Stimulated activated CD8-positive, alpha-beta memory T cell treated with anti-CD3 and anti-CD28 coated beads, Interleukin-15, amount 100 ng/mL, for 24 hours (primary cell): Measurements from ENCODE around the gene SLC25A44.

Source experiments
- DNase-seq: peaks from one replicate; pipeline ENCODE4 v3.0.0-alpha.2; 2020; ENCODE audit warnings: low read depth

SLC25A44 gene, protein sequence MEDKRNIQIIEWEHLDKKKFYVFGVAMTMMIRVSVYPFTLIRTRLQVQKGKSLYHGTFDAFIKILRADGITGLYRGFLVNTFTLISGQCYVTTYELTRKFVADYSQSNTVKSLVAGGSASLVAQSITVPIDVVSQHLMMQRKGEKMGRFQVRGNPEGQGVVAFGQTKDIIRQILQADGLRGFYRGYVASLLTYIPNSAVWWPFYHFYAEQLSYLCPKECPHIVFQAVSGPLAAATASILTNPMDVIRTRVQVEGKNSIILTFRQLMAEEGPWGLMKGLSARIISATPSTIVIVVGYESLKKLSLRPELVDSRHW

DNA sequence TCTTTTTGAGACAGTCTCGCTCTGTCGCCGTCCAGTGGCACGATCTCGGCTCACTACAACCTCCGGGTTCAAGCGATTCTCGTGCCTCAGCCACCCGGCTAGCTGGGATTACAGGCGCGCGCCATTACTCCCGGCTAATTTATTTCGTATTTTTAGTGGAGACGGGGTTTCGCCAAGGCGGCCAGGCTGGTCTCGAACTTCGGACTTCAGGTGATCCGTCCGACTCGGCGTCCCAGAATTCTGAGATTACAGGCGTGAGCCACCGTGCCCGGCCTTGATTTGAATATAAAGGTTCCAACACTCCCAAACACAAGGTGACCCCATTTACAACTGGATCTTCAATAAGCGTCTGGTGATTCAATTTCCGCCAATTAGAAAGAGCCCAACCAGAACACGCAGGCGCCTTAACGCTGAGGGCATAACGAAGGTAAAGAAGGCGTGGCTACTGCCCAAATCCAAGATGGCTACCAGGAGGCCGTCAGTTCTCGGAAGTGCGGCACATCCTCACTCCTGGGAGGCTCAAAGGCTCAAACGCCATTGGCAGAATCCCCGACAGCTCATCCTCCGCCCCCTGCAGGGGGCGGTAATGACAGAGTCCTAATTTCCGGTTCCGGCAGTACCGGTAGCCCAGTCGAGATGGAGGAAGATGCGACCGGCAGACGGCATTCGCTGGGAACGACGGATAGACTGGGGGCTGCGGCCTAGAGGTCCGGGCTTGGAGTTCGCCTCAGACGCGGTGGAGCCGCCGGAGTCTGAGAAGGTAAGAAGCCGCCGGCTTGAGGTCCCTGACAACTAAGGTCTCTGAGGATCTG, at the start of gene SLC25A44:
TSS of gene SLC25A44 (plus strand) at position 617 of the 812 bp plus-strand sequence. CDS start 5,744 bp downstream, outside the sequence.
- DNase-seq: peak; percentile 83

DNA sequence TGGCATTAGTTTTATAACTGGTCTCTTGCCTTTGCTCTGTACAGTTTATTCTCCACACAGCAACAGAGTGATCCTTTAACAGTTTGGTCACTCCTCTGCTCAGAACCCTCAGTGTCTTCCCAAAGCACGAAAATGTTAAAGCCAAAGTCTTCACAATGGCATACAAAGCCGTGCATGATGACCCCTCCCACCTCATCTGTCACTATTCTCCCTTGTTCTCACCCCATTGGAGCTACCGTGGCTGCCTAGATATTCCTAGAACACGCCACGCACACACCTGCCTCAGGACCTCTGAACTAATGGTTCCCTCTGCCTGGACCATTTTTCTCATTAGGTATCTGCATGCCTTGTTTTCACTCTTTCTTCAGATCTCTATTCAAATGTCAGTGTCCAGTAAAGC, 49.2 kb upstream of the SLC25A44 start:
- no peak for DNase-seq

DNA sequence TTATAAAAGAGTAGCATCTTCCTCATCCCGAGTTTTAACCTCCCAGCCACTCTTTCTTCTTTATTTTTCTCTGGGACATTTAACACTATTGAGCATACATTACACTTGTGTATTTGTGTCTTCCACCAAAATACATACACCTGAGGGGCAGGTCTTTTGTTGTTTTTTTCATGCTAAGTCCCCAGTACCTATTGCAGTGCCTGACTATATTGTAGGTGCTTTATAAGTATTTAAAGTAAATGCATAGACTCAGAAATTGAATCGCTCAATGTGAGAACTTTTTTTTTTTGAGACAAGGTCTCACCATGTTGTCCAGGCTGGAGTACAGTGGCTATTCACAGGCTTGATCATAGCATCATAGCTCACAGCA, 48.3 kb upstream of the SLC25A44 start:
- no peak for DNase-seq

DNA sequence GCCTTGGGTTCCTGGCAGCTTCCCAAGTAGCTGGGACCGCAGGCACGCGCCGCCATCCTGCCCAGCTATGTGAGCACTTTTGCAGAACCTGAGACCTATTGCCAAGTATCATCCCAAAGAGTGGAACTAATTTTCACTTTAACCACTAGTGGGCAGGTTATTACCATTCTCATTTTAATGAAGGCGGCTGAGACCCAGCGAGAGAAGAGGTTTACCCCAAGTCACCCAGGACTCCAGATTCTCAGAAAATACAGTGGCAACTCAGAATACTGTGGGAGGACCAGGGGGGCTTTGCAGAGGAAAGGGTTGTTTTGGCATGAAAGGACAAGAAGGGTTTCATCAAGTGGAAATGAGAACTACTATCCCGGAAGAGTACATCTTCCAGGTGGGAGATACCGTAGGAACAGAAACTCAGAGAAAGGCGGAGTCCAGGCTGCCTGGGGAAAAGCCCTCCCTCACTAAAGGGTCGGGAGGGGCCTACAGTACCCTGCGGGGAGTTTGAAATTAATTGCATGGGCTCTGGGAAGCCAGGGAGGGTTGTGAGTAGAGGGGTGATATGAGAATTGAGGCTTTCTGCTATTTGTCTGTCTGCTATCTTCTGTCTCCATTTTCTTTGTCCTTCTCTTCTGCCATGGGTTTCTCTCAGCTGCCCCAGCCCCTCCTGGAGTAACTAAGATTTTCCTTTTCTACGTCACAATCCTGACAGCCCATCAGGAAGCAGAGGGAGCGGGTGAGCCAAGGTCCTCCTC, 47.7 kb upstream of the SLC25A44 start:
- no peak for DNase-seq

DNA sequence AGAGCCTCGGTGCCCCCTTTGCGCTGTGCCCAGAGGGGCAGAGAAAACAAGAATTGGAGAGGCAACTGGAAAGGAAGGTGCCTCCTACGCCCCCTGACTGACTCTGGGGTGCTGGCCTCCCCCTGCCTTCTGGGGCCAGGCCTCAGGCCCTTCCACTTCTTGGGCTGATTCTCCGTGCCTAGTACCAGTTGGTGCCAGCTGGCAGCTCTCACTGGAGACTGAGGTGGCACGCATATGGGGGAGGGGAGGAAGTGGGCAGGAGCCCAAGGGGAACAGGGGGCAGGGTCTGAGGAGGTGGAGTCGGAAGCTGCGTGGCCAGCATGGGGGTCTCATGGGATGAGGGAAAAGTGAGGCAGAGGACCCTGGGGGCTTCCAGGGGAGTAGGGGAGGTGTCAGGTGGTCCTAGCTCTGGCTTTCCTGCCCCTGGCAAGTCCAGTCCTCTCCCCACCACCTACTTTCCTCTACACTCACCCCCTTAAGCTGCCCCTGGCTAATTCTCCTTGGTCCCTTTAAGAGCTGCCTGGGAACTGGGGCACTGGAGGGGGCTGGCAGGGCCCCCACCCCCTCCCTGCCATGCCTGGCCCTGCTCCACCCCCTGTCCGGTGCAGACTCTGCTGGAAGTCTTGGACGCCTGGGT, 47.0 kb upstream of the SLC25A44 start:
- no peak for DNase-seq

DNA sequence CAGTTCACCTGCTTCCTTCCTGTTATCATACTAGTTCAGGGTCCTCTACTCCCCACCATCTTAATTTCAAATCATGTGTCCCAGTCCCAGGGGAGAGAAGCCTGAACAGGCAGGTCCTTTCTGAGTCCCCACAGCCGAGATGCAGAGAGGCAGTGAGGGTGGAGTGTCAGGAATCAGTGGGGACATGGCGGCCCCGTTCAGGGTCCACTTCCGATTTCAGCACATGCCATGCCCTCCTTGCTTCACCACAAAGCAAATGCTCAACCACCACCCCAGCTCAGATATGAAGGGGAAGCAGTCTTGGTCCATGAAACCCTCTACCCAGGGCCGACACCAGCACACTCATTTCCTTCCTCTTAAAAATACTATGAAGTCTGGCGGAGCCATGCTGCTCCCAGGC, 45.7 kb upstream of the SLC25A44 start:
- DNase-seq: no peak

DNA sequence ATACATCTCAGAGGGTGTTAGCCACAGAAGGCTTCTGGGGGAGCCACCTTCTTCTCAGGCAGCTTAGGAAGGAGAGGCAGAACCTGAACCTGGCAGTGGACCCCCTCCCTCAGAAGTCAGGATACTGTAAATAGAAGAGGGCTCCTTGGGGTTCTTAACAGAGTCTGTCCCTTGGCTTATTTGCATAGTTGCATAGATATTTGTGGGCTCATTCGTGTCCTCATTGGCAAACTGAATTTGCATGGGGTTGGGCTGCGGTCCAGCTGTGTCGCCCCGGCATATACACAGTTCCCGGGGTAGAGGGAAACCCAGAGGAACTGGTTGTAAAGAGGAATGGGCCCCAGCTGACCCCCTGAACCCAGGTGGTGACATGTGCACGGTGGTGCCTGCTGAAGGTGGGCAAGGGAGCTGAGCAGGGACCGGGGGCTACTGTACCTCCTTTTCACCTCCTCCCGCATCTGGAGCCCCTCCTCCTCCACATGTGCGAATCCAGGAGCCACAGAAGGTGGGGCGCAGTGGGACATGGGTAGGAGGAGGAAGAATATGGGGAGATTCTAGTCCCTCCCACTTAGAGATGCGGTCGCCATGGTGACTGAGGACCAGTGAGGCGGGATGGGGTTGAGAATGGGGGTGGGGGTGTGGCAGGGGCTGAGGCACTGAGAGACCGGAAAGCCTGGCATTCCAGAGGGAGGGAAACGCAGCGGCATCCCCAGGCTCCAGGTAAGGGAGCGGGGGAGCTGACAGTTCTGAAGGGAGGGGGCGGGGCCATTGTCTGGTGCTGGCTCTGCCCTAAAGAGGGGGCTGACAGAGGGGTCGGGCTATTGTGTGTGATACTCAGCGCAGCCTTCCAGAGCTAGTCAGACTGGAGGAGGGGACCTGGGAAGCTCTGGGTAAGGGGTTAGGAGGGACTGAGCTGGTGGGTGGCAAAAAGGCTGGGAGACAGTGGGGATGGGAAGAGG, 44.3 kb upstream of the SLC25A44 start:
- no peak for DNase-seq

DNA sequence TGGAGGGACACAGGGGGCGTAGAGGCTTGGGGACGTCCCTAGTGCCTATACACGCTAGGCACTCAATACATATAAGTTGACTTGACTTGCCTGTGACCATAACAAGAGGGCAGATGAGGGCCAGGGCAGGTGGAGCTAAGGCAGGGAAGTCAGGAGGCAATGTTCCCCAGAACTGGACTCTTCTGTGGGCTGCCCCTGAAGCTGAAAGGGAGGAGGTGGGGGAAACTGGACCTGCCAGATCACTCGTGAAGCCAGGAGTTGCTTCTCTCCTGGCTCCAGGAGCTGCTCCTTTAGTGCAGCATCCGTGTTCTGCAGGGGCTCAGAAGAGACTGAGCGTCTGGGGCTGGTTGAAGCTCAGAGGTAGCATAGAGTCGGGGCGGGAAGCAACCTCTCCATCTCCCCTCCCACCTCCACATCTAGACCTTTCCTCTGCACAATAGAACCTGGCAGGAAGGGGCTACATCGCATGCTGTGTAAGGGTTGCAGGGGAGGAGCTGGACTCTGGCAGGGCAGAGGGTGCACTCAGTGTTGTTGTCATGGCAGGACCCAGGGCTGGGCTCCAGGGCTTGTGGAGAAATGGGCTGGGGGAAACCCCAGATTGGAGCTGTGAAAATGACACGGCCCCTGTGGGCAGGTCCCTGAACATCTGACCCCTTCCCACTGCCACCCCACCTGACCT, 43.4 kb upstream of the SLC25A44 start:
- DNase-seq: no peak

DNA sequence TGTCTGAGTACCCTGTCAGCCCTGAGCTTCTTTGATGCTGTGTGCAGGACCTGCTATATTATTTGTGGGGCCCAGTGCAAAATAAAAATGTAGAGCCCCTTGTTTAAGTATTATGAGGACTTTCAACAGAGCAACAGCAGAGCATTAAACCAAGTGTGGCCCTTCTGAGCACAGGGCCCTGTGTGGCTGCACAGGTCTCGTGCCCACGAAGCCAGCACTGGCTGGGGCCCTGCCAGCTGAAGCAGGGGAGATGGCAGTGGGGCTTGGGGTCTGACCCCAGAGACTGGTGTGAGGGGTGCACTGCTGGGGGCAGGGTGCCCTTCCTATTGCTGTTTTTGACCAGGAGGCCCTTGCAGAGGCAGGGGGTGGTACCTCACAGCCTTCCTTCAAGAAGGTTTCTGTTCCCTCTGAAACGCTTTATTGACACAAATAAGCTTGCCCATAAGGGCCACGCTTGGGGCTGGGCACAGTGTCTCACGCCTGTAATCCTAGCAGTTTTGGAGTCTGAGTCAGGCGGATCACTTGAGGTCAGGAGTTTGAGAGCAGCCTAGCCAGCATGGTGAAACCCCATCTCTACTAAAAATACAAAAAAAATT, 42.7 kb upstream of the SLC25A44 start:
- no peak for DNase-seq

DNA sequence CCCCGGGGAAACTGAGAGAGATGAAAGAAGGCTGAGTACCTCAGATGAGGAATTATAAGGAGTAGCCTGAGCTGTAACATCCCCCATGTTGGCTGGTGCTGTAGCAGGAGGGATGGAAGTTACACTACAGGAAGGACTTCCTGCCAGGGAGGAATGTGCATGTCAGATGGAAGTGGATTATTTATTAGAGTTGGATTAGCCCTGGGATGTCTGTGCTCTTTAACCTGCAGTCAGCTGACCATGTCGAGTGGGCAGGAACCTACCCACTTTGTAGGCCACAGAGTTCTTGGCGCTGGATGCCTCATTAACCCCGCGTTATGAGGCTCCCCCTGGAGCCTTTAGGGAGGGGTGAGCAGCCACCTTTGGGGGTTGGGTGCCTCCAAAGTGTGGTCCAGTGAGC, 41.3 kb upstream of the SLC25A44 start:
- DNase-seq: no peak

DNA sequence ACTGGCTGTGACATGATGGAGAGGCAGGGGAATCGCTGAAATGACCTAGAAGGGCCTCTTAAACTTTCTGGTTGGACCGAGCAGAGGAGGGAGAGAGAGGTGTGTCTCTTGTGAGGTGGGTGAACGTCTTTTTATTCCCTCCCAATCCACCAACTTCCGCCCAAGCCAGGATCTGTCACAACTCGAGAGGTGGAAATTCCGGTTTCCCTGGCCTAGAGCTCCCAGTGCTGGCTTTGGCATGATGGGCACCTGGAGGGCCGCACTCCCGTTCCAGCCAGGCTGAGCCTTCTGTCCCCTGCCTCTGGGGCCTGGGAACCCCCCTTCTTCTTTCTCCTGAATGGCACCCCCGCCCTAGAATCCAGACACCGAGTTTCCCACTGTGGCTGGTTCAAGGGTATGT, 40.5 kb upstream of the SLC25A44 start, which contains the start of gene SEMA4A:
TSS of gene SEMA4A (plus strand) at position 224 of the 400 bp plus-strand sequence. CDS start 994 bp downstream, outside the sequence.
- DNase-seq: no peak

DNA sequence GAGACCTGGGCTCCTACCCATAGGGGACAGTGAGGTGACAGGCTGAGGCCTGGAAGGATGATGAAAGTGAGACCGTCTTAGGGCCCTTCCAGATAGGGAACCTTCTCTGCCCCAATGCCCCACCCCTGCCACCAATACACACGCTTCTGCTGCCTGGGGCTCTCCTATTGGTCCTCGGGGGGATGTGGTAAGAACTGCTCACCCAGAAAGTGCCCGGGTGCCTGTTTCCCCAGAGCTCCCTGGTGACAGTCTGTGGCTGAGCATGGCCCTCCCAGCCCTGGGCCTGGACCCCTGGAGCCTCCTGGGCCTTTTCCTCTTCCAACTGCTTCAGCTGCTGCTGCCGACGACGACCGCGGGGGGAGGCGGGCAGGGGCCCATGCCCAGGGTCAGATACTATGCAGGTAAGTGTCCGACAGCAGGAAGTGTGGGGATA, 39.6 kb upstream of the SLC25A44 start:
- no peak for DNase-seq

DNA sequence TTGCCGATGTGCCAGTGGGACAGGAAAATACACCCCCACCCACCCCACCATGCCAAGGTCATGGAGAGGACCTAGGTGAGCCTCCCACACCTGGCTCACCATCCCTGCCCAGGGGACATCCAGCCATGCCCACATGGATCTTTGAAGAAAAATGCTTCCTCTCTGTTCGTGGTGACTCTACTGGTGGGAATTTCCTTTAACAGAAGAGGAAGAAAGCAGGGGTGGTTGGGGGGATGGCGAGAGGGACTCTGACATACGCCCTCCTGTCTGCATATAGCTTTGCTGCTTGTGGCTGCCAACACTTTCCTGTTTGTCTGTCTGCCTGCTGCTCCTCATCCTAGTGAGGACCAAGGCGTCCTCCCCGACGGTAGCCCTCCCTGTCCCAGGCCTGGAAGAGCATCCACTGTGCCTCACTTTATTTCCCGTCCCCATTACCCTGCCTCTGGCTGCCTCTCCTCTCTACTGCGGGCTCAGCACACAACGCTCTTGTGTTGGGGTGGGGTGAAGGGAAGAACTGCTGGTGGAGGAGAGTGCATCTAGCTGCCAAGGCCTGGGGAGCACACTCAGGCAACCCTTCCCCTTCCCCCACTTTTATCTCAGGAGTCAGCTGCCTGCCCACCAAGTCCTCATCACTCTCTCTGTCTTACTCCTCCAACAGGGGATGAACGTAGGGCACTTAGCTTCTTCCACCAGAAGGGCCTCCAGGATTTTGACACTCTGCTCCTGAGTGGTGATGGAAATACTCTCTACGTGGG, 38.0 kb upstream of the SLC25A44 start:
- DNase-seq: no peak

DNA sequence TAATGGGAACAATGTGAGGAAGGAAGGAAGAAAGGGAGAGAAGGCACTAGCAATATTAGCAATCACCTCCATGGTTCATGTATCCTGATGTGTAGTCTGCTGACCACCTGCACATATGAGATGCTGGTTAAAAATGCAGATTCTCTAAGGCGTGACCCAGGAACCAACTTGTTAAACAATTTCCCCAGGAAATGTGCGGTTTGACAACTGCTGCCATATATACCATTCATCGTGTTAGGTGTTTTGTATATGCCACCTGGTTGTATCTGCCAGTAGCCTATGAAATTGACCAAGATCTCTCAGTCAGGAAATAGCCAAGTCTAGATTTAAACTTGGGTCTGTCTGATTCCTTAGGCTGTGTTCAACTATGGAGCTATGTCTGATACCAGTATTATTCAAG, 36.4 kb upstream of the SLC25A44 start:
- DNase-seq: no peak

DNA sequence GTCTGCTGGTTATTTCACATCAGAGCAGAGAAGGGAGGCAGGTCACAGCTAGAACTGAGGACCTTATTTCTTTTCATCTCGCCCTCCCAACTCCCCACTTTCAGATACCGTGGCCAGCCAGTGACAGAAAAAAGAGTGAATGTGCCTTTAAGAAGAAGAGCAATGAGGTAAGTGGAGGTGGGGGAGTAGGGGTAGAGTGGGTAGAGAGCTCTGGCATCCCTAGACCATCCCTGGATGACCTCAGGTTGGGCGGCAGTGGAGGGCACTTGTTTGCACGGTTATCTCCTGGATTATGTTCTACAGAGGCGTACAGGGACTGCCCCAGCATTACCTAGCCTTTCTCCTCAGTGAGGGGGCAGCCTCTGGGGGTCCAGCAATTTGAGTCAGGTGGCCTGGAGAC, 35.9 kb upstream of the SLC25A44 start:
- DNase-seq: no peak

DNA sequence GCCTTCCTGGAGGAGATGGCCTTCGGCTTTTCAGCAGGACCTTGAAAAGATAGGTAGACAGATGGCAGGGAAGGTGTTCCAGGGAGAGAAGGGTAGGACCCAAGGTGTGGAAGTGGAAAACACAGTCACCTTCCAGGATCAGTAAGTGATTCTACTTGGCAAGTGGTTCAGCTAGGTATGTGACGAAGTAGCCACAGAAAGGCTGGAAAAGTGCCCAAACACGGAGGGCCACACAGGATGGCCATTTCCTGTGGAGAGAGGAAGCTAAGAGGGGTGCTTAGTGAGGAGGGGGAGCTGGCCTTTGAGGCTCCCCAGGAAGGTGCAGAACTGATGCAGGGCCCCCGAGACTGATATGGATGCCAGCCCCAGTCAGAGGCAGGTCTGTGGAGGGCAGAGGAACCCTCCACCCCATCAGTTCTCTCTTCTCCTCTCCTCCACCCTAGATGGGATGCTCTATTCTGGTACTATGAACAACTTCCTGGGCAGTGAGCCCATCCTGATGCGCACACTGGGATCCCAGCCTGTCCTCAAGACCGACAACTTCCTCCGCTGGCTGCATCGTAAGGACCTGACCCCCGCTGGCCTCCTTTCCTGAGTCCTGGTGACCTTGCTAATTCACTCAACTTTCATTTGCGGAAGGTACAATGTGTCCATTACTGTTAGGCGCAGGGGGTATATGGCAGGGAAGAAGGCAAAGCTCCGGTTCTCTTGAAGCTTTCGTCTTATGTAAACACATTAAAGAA, 33.7 kb upstream of the SLC25A44 start:
- DNase-seq: no peak

DNA sequence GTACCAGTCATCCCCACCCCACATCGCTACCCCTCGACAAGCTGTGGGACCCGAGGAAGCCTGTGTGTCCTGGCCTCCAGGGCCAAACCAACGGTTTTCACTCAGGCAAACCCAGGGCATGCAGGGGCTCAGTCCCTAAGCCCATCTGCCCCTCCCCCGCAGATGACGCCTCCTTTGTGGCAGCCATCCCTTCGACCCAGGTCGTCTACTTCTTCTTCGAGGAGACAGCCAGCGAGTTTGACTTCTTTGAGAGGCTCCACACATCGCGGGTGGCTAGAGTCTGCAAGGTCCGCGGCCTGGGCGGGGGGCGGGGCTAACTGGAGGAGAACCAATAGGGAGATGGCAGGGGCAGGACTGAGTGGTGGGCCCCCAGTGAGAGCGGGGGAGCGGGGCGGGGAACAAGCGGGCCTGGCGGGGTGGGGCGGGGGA, 33.1 kb upstream of the SLC25A44 start:
- DNase-seq: peak; percentile 53

DNA sequence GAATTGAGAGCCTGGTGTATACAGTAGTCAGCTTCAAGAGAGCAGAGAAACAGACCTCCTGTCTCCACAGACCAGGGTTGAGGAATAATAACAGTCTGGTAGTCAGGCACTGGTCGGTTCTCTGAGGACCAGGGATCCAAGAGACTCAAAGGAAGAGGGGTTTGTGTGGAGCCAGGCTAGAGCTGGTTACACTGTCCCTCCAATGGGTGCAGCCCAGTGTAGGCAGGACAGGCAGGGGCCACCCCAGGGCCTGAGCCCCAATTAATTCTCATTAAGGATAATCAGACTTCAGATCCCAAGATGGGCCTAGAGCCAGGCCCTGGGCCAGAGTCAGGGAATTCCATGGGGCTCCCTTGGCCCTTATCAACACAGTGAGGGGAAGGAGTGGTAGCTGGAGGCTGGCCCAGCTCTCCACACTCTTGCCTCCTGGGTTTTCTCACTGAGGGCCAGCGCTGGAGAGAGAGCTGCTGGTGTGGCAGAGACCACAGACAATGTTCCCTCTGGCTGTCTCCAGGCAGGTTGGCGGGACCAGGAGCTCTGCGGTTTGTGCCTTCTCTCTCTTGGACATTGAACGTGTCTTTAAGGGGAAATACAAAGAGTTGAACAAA, 31.4 kb upstream of the SLC25A44 start:
- DNase-seq: no peak
